ENCODE measurements around the gene KRI1.

The KRI1 gene

GRCh38 chr19:10517760-10518443, 47.9 kb downstream of the KRI1 start:
- FAIRE-seq: no peak

- FAIRE-seq: no peak
Observed at GRCh38 chr19:10517361-10517759, 48.5 kb downstream of the KRI1 start, which contains the start of gene S1PR5. S1PR5 (minus strand) TSS chr19:10517447; CDS start chr19:10515011, 2,436 bp downstream.

GRCh38 chr19:10516671-10517286, 49.0 kb downstream of the KRI1 start:
- FAIRE-seq: no peak

DNA sequence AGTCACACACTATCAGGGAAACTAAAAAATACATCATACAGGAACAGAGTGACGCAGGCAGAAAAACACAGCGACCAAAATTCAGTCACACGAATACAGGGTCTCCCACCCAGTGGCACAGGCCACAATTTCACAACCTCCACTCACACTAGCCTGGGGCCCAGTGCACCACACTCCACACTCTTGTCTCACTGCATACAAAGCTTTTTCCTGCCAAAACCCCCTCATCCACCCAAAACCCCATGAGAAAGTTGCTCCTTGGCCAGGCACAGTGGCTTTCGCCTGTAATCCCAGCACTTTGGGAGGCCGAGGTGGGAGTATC, 49.8 kb downstream of the KRI1 start:
- no peak for FAIRE-seq

DNA sequence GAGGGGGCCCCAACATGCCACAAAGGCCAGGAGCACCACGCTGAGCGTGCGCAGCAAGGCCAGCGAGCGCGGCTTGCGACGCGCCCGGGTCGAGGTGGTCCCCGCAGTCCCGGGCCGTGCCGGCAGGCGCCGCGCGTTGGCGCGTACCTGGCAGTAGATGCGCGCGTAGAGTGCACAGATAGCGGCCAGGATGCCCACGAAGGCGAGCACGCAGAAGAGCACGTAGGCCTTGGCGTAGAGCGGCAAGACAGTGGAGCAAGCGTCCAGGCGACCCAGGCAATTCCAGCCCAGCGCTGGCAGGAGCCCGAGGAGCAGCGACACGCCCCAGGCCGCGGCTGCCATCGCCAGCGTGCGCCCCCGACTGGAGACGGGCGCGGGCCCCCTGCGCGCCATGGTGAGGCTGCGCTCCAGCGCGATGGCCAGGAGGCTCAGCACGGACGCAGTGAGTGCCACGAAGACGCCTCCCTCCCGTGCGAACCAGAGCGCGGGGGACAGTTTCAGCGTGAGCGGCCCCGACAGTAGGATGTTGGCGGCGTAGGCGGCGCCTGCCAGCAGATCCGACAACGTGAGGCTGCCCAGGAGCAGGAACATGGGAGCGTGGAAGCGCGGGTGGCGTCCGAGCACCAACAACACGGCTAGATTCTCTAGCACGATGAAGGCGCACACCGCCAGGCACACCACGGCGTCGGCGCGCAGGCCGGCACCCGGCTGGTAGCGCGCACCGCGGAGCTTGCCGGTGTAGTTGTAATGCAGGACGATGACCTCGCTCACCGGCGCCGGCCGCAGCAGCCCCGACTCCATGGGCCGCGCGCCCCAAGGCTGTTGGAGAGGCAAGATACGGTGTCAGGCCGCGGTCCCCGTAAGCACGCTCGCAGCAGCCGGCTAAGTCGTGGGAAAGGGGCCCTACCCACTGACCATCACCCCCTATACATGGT, 51.3 kb downstream of the KRI1 start:
- no peak for FAIRE-seq

GRCh38 chr19:10513223-10513622, 52.6 kb downstream of the KRI1 start:
- no peak for FAIRE-seq

- no peak for FAIRE-seq
Observed at GRCh38 chr19:10510301-10510802, 55.5 kb downstream of the KRI1 start.

DNA sequence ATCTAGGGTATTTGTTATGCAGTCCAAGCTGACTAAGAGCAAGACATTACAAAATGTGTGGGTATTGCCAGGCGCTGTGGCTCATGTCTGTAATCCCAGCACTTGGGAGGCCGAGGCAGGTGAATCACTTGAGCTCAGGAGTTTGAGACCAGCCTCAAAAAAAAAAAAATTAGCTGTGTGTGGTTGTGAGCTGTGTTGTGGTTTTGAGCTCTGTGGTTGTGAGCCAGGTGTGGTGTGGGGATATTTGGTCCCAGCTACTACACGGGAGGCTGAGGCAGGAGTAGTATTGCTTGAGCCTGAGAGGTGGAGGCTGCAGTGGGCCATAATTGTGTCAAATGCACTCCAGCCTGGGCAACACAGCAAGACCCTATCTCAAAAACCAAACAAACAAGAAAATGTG, 57.1 kb downstream of the KRI1 start:
- FAIRE-seq: no peak

GRCh38 chr19:10508036-10508435, 57.8 kb downstream of the KRI1 start:
- FAIRE-seq: no peak

DNA sequence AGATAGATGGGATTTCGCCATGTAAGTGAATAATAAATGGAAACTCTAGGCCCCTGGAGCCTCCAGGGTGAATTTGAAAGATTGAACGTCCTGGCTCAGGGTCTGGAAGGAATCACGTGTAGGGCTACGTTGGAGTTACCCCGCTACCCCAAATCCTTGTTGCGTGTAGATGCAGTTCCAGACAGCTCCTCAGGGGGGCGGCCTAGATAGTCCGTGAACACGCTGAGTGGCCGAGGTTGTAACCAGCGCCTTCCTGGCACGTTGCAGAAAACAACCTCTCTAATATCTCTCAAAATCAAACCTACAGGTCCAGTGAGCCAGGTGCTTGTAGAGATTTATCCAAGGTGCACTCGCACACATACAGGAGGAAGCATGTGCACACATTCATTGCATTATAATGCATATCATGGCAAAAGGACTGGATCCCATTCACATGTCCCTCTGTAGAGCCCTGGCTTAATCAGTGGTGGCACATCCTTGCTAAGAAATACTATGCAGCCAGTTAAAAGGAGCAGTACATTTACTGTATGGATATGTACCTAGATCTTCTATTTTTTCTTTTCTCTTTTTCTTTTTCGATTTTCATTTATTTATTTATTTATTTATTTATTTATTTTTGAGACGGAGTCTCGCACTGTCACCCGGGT, 60.1 kb downstream of the KRI1 start:
- no peak for FAIRE-seq

Measured in endometrium (tissue), 2 donors.